Lung (tissue), 12 donors: ENCODE measurements around the gene SAYSD1. TPM values are rescaled to one million over a fixed set of nuclear protein-coding genes. Genes with fewer than 3 reads are reported as not detected.

Source experiments
- ATAC-seq: fragments of 200-7000 bp; cut with Tn5 transposase; one replicate; pipeline ENCODE4 v1.9.1; 2020; ENCODE audit warnings: moderate number of reproducible peaks; ENCODE audit not compliant: insufficient read depth, low FRiP score
- DNase-seq, 3 donors: peaks; one replicate each; pipeline ENCODE4 v3.0.0-alpha.2; 2013 to 2017
- H3K27ac ChIP-seq, 2 donors: one replicate each; pipeline ENCODE4 v1.5.1; 2013; ENCODE audit warnings: mild to moderate bottlenecking in 2 of 2, moderate library complexity in 2 of 2, control low read depth in 1 of 2, inconsistent platforms in 1 of 2, low read depth in 1 of 2, low read length in 1 of 2
- H3K27me3 ChIP-seq, 3 donors: one replicate each; pipeline ENCODE4 v1.5.1; 2013; ENCODE audit warnings: low read length in 2 of 3; ENCODE audit not compliant: control insufficient read depth in 3 of 3, insufficient read depth in 3 of 3
- H3K36me3 ChIP-seq, 4 donors: one replicate each; pipeline ENCODE4 v1.5.1; 2013; ENCODE audit warnings: low read length in 4 of 4, mild to moderate bottlenecking in 1 of 4, moderate library complexity in 1 of 4; ENCODE audit not compliant: control insufficient read depth in 4 of 4, insufficient read depth in 4 of 4
- H3K4me1 ChIP-seq, 5 donors: one replicate each; pipeline ENCODE4 v1.5.1; 2013; ENCODE audit warnings: low read length in 5 of 5, mild to moderate bottlenecking in 2 of 5, moderate library complexity in 1 of 5; ENCODE audit not compliant: control insufficient read depth in 5 of 5, insufficient read depth in 5 of 5
- H3K4me3 ChIP-seq: one replicate; pipeline ENCODE4 v1.5.1; 2013; ENCODE audit warnings: mild to moderate bottlenecking, control low read depth, moderate library complexity
- H3K9ac ChIP-seq, 2 donors: one replicate each; pipeline ENCODE4 v1.5.1; 2013; ENCODE audit warnings: low read length in 2 of 2, control low read depth in 1 of 2; ENCODE audit not compliant: insufficient read depth in 1 of 2
- H3K9me3 ChIP-seq, 4 donors: one replicate each; pipeline ENCODE4 v1.5.1; 2013; ENCODE audit warnings: low read length in 3 of 4, mild to moderate bottlenecking in 1 of 4, moderate library complexity in 1 of 4; ENCODE audit not compliant: control insufficient read depth in 4 of 4, insufficient read depth in 3 of 4
- CTCF ChIP-seq: IDR thresholded peaks from 2 replicates; pipeline ENCODE4 v1.5.1; 2012; ENCODE audit warnings: mild to moderate bottlenecking; ENCODE audit errors: control extremely low read depth, extremely low read depth
- WGBS, 2 donors: extraction: QIAGEN DNeasy Blood & Tissue Kit; methylation state at CpG; one replicate each; pipeline ENCODE4 v1.1.7; 2013; 5-methylcytosine and 5-hydroxymethylcytosine counted together
- polyA plus RNA-seq, 2 donors: library from polyadenylated mRNA; stranded (reverse); fragments of 200-250 nt; gene quantifications; one replicate each; pipeline ENCODE4 v1.2.1, GENCODE V29; 2013
- total RNA-seq, 2 donors: library from RNA; depleted of rRNA in 1 of 2; stranded (reverse); fragments of >200 nt in 1 of 2; gene quantifications; one replicate each; pipeline ENCODE4 v1.2.1, GENCODE V29; 2014 to 2021
- donor health status: control.
- donor health status: control.
- donor health status: Bipolar disorder and iron deficiency.
- donor health status: healthy.
- donor health status: DM: yes; HTN: yes; CAD: no.

The SAYSD1 gene
- total and polyA plus RNA-seq, 4 donors: 9.8 to 17.8 (median 16.5) TPM

DNA sequence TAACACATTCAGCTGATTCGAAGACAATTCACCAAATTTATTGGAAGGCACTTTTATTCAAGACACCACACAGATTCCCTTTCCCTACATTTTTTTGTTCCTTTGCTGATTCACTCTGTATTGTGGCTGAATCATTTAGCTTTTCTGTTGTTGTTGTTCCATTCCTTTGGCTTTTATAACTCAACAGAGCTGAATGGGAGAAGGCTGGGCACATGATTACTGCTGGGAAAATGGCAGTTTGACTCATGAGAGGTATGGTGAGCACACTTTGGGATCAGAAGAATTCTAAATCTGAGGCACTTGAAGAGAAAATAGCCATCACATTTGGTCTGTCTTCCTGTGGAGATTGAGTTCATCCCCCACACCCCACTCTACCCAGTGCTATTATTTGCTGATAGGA, 15.7 kb upstream of the SAYSD1 start:
- Histone ChIP-seq H3K36me3 (no peaks in the 10 kb centered on the region), H3K27me3 (no peaks in the 10 kb centered on the region), H3K27ac (no peak overlapping the region), H3K9me3 (peaks cover 0 to 2% (median 0%) of the 10 kb centered on the region in 4 donors), H3K4me3 (no peak overlapping the region), H3K9ac (no peak overlapping the region), H3K4me1 (peaks cover 0 to 1% (median 0%) of the 10 kb centered on the region in 5 donors)
- DNase-seq: no peak
- no peak for TF ChIP-seq CTCF
- ATAC-seq: no peak
- 93 to 94% methylated on average over 1 of the region's 1 CpG for WGBS, 2 donors

GRCh38 chr6:39128832-39129231, 13.8 kb upstream of the SAYSD1 start:
- TF ChIP-seq CTCF: no peak
- Histone ChIP-seq H3K27ac (no peak overlapping the region), H3K9ac (no peak overlapping the region), H3K9me3 (peaks cover 0 to 2% (median 0%) of the 10 kb centered on the region in 4 donors), H3K36me3 (no peaks in the 10 kb centered on the region), H3K4me3 (no peak overlapping the region), H3K4me1 (peaks cover 0 to 1% (median 0%) of the 10 kb centered on the region in 5 donors), H3K27me3 (no peaks in the 10 kb centered on the region)
- DNase-seq: no peak
- no peak for ATAC-seq

- no peaks in the 10 kb centered on the region for H3K36me3 ChIP-seq
- ATAC-seq: no peak
- no peak overlapping the region for H3K4me3 ChIP-seq
- no peak for DNase-seq
- peaks cover 0 to 1% (median 0%) of the 10 kb centered on the region in 5 donors for H3K4me1 ChIP-seq
- no peaks in the 10 kb centered on the region for H3K27me3 ChIP-seq
- H3K27ac ChIP-seq: no peak overlapping the region
- H3K9me3 ChIP-seq: no peaks in the 10 kb centered on the region
- 49 to 63% methylated on average over 3 of the region's 3 CpGs for WGBS, 2 donors
- TF ChIP-seq CTCF: no peak
- no peak overlapping the region for H3K9ac ChIP-seq
Observed at GRCh38 chr6:39128106-39128505, 13.1 kb upstream of the SAYSD1 start.

DNA sequence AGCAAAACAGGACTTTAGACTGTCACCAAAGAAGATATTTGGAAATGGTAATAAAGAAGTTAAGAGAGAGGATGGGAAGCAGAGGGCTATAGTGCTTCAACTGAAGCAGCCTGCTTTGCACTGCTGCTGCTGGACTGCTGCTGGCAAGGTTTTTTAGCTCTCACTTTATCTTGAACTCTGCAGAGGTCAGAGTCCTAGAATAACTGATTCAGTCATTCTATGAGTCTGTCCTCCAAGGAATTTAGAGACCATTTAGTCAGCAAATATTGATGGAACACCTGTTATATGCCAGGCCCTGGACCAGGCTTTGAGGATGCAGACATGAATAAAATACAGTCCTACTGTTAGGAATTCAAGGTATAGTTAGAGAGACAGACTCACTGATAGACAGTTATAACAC, 9.1 kb upstream of the SAYSD1 start:
- no peak for TF ChIP-seq CTCF
- no peak for DNase-seq
- H3K4me1 ChIP-seq: peaks cover 0 to 1% (median 0%) of the 10 kb centered on the region in 5 donors

More for the DNA sequence above, 9.1 kb upstream of the SAYSD1 start:
- Histone ChIP-seq H3K36me3 (no peaks in the 10 kb centered on the region), H3K4me3 (no peak overlapping the region), H3K9me3 (no peaks in the 10 kb centered on the region), H3K27ac (no peak overlapping the region), H3K27me3 (no peaks in the 10 kb centered on the region), H3K9ac (no peak overlapping the region)
- ATAC-seq: no peak
